Esophagus squamous epithelium (tissue), 4 donors: Measurements from ENCODE around the gene IGFBP7.

Experiments used
- CTCF ChIP-seq, 6 experiments: fragments of 450-650 bp in 4 of 6; fragments of 200-600 bp in 2 of 6; sonication (generic) in 2 of 6; IDR thresholded peaks; one replicate each; pipeline ENCODE4 v1.5.1; 2016 to 2019; ENCODE audit warnings: antibody characterized with exemption in 6 of 6, mild to moderate bottlenecking in 4 of 6, moderate library complexity in 4 of 6
- POLR2A ChIP-seq, 4 donors: fragments of 450-650 bp; IDR thresholded peaks; one replicate each; pipeline ENCODE4 v1.6.1; 2017; ENCODE audit warnings: antibody characterized with exemption in 4 of 4, mild to moderate bottlenecking in 4 of 4, moderate library complexity in 3 of 4

DNA sequence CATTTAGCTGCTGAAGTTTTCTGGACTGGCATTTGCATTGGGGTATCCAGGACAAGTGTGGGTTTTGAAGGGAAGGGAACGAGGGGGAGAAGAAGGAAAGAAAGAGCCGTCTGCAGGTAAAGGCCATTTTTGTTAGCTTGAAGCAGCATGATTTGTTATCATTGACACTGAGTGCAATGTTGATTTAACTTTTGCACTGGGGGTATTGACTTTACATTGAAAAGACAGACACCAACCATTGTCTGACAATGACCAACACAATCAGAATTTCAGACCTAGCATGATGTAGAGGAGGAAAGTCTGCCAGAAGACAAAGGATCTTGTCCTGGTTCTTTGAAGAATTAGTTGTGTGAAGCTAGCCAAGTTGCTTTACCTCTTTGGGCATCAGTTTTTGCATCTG lies 39.6 kb upstream of the IGFBP7 start:
- TF ChIP-seq POLR2A (IDR thresholded peaks at IDR 0.05) (no peak), CTCF (IDR thresholded peaks at IDR 0.05) (no peak)
